ENCODE results near the gene GK2.

The GK2 gene

DNA sequence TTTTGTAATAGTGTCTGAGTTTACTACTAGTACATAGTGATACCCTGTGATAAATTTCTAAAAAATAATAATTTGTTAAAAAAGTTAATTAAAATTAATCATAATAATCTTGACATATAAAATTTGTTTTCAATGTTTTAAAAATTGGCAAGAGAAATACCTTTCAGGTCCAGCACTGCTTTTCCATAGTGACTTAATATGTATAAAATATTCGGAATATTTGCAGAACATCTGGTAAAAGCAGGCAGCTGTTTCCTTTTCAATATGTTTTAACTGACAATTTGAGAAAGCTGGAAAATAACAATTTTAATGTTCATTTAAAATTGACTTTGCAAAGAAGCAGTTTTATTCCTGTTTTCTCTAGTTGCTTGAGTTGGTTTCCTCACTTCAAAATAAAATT lies 17.6 kb upstream of the GK2 start:
- no peaks in the 10 kb centered on the region for H3K36me3 ChIP-seq
- no peak overlapping the region for H3K4me3 ChIP-seq
- H3K9me3 ChIP-seq: no peaks in the 10 kb centered on the region
- no peak overlapping the region for H3K27ac ChIP-seq
- no peaks in the 10 kb centered on the region for H3K27me3 ChIP-seq
- peaks cover 0 to 22% (median 2%) of the 10 kb centered on the region in 4 donors for H3K4me1 ChIP-seq
- intact Hi-C loops (cut with DNase I; ENCODE audit: low total_unique reads): no loop called here
- TF ChIP-seq, protein P1, sequence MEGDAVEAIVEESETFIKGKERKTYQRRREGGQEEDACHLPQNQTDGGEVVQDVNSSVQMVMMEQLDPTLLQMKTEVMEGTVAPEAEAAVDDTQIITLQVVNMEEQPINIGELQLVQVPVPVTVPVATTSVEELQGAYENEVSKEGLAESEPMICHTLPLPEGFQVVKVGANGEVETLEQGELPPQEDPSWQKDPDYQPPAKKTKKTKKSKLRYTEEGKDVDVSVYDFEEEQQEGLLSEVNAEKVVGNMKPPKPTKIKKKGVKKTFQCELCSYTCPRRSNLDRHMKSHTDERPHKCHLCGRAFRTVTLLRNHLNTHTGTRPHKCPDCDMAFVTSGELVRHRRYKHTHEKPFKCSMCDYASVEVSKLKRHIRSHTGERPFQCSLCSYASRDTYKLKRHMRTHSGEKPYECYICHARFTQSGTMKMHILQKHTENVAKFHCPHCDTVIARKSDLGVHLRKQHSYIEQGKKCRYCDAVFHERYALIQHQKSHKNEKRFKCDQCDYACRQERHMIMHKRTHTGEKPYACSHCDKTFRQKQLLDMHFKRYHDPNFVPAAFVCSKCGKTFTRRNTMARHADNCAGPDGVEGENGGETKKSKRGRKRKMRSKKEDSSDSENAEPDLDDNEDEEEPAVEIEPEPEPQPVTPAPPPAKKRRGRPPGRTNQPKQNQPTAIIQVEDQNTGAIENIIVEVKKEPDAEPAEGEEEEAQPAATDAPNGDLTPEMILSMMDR (IDR thresholded peaks at IDR 0.05): no peak
- DNase-seq: no peak

DNA sequence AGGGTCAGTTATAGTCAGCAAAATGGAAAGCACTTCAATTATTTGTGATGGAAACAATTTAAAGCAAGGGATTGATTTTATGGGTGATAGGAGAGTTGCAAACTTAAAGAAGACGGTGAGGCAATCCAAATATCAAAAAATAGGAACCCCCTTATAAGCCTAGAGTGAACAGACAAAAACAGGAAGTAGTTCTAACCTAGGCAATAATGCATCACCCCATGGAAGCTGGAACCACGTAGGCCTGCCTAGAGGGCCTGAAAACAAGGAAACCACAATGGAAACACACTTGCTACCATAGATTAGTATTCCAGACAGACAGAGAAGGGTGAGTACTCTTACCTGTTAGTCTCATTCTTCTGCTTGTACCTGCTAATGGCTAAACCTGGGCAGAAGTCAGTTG lies 13.5 kb upstream of the GK2 start:
- intact Hi-C loops (cut with DNase I; ENCODE audit: low total_unique reads): no loop called here
- TF ChIP-seq, protein P1 (IDR thresholded peaks at IDR 0.05): no peak
- Histone ChIP-seq H3K4me1 (no peaks in the 10 kb centered on the region), H3K4me3 (no peak overlapping the region), H3K27me3 (no peaks in the 10 kb centered on the region), H3K27ac (no peak overlapping the region), H3K9me3 (peaks cover 0 to 8% (median 5%) of the 10 kb centered on the region in 3 donors), H3K36me3 (no peaks in the 10 kb centered on the region)
- DNase-seq: no peak

DNA sequence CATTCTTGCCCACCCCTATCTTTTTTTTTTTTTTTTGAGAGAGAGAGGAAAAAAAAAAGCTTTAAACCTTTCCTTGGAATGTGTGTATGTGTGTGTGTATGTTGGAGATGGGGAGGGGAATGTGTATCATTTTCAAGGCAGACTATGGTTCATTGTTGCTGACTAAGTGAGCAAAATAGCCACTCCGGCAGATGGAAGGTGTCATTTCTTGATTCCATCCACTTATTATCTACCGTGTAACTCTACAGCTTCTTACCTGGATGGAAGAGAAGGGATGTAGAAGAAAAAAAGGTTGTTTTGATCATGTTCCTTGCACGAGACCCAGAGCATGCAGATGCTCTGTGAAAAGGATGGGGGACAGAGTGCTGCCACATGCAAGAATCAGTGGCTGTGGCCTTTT lies 5.9 kb upstream of the GK2 start:
- TF ChIP-seq, protein P1 (IDR thresholded peaks at IDR 0.05): no peak
- H3K27ac ChIP-seq: no peak overlapping the region
- no peaks in the 10 kb centered on the region for H3K36me3 ChIP-seq
- no peak for DNase-seq
- no peaks in the 10 kb centered on the region for H3K9me3 ChIP-seq
- no peaks in the 10 kb centered on the region for H3K4me1 ChIP-seq
- H3K4me3 ChIP-seq: no peak overlapping the region
- H3K27me3 ChIP-seq: no peaks in the 10 kb centered on the region
- intact Hi-C loops (cut with DNase I; ENCODE audit: low total_unique reads): no loop called here

DNA sequence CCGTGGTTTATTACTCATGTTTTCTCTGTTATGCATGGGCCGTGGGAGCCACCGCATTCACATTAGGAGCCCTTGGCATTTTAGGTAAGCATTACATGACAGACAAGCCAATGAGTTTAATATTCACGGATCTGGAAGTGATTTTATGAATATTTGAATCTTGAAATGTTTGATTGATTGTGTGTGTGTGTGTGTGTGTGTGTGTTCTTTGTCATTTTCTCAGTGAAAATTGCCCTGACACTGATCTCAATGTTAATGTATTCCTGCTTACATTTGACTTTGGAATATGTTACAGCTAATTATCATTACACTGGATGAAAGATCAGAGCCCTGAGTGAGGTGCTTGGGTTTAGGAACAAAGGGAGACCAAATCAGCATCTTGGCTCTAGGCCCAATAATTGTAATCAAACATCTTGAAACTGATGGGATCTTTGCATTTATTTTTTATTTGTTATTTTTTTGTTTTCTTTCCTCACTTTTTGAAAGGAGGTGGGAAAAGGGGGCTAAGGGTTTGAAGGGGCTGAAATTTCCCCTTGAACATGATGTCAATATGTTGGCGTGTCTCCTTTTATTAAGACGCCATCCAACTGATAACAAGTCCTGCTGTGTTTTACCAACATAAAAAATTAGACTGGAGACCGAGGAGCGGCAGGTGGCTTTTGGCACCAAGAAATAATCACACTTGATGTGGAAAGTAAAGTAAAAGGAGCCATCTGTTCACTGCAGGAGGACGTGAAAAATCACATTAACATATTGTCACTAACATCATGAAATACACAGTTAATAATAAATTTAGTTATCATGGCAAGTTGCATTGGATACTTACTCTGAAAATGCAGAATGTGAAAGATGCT lies 5.2 kb upstream of the GK2 start:
- DNase-seq: no peak
- no peaks in the 10 kb centered on the region for H3K27me3 ChIP-seq
- H3K27ac ChIP-seq: no peak overlapping the region
- H3K36me3 ChIP-seq: no peaks in the 10 kb centered on the region
- no peak overlapping the region for H3K4me3 ChIP-seq
- no peaks in the 10 kb centered on the region for H3K4me1 ChIP-seq
- no peaks in the 10 kb centered on the region for H3K9me3 ChIP-seq
- TF ChIP-seq, protein P1 (IDR thresholded peaks at IDR 0.05): no peak
- intact Hi-C loops (cut with DNase I; ENCODE audit: low total_unique reads): no loop called here

DNA sequence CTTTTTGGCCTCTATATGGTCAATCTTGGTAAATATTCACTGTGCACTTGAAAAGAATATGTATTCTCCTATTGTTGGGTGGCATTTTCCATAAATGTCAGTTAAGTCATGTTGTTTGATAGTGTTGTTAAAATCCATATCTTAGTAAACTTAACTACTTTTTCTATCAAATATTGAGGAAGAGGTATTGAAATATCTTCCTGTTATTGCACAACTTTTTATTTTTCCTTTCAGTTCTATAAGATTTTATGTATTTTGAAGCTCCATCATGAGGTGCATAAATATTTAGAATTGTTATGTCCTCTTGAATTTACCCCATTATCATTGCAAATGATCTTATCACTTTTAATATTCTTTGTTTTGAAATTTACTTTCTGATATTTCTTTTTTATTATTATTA lies 3.4 kb downstream of the GK2 start:
- Histone ChIP-seq H3K4me3 (no peak overlapping the region), H3K9me3 (no peaks in the 10 kb centered on the region), H3K27ac (no peak overlapping the region), H3K27me3 (no peaks in the 10 kb centered on the region), H3K4me1 (no peaks in the 10 kb centered on the region), H3K36me3 (no peaks in the 10 kb centered on the region)
- DNase-seq: no peak
- intact Hi-C loops (cut with DNase I; ENCODE audit: low total_unique reads): no loop called here
- TF ChIP-seq, protein P1 (IDR thresholded peaks at IDR 0.05): no peak
